Kidney epithelial cell (primary cell): Measurements from ENCODE around the gene NEB. TPM values are rescaled to one million over a fixed set of nuclear protein-coding genes. Genes with fewer than 3 reads are reported as not detected.

Experiments
- DNase-seq: peaks from one replicate; pipeline ENCODE4 v3.0.0-alpha.2; 2010; ENCODE audit warnings: low read depth
- H3K27me3 ChIP-seq: 2 replicates; pipeline ENCODE4 v1.6.0; 2011; ENCODE audit warnings: low read length; ENCODE audit not compliant: control insufficient read depth, insufficient read depth
- H3K36me3 ChIP-seq: 2 replicates; pipeline ENCODE4 v1.5.1; 2011; ENCODE audit warnings: low read length; ENCODE audit not compliant: control insufficient read depth, insufficient read depth
- H3K4me3 ChIP-seq: 2 replicates; pipeline ENCODE4 v1.5.1; 2011; ENCODE audit warnings: low read depth, mild to moderate bottlenecking, control low read depth, low read length
- CTCF ChIP-seq: IDR thresholded peaks from 2 replicates; pipeline ENCODE4 v1.5.1; 2011; ENCODE audit warnings: mild to moderate bottlenecking, moderate library complexity, low read length, control low read depth, inconsistent platforms; ENCODE audit not compliant: insufficient read depth, poor library complexity, severe bottlenecking
- total RNA-seq: library from RNA; depleted of rRNA; stranded (reverse); fragments of >200 nt; gene quantifications from 2 replicates; pipeline ENCODE4 v1.2.3, GENCODE V29; 2015

Gene NEB
- total RNA-seq, 1 donor from 2014 or later: 0.38 TPM

GRCh38 chr2:151482171-151482725 is 252.0 kb downstream of the NEB start:
- no peaks in the 10 kb centered on the region for H3K27me3 ChIP-seq
- no peak overlapping the region for H3K4me3 ChIP-seq
- DNase-seq: no peak
- H3K36me3 ChIP-seq: no peaks in the 10 kb centered on the region
- no peak for TF ChIP-seq CTCF

GRCh38 chr2:151481744-151482143 is 252.5 kb downstream of the NEB start:
- Histone ChIP-seq H3K4me3 (no peak overlapping the region), H3K27me3 (no peaks in the 10 kb centered on the region), H3K36me3 (no peaks in the 10 kb centered on the region)
- DNase-seq: no peak
- TF ChIP-seq CTCF: no peak

GRCh38 chr2:151478011-151478410 is 256.3 kb downstream of the NEB start:
- H3K27me3 ChIP-seq: no peaks in the 10 kb centered on the region
- H3K36me3 ChIP-seq: no peaks in the 10 kb centered on the region
- no peak for DNase-seq

GRCh38 chr2:151476287-151476686 is 258.0 kb downstream of the NEB start:
- no peak for TF ChIP-seq CTCF
- Histone ChIP-seq H3K36me3 (no peaks in the 10 kb centered on the region), H3K4me3 (no peak overlapping the region), H3K27me3 (no peaks in the 10 kb centered on the region)
- DNase-seq: no peak

More at GRCh38 chr2:151478011-151478410, 256.3 kb downstream of the NEB start:
- no peak overlapping the region for H3K4me3 ChIP-seq
- TF ChIP-seq CTCF: no peak

GRCh38 chr2:151475071-151475470 is 259.2 kb downstream of the NEB start:
- Histone ChIP-seq H3K36me3 (no peaks in the 10 kb centered on the region), H3K4me3 (no peak overlapping the region), H3K27me3 (no peaks in the 10 kb centered on the region)
- no peak for TF ChIP-seq CTCF
- DNase-seq: no peak

- TF ChIP-seq CTCF: no peak
- Histone ChIP-seq H3K27me3 (no peaks in the 10 kb centered on the region), H3K4me3 (no peak overlapping the region), H3K36me3 (no peaks in the 10 kb centered on the region)
- DNase-seq: no peak
Observed at GRCh38 chr2:151472966-151473365, 261.3 kb downstream of the NEB start.
